OCI-LY3 (cell line): ENCODE results near the gene GAS2.

Source experiments
- H2AFZ ChIP-seq: fragments of 200-600, 300-600 bp; shearing (Covaris generic); 2 replicates; pipeline ENCODE4 v1.6.0; 2014; ENCODE audit warnings: antibody characterized with exemption, low read depth, low read length
- H3K27ac ChIP-seq: fragments of 200-600, 300-600 bp; sonication (generic); 2 replicates; pipeline ENCODE4 v1.5.1; 2014; ENCODE audit warnings: mild to moderate bottlenecking, low read length, moderate library complexity, mixed read lengths
- H3K27me3 ChIP-seq: fragments of 200-600, 300-600 bp; sonication (generic); 2 replicates; pipeline ENCODE4 v1.6.1; 2014; ENCODE audit warnings: low read depth, low read length, mixed read lengths
- H3K36me3 ChIP-seq: fragments of 200-600, 300-600 bp; sonication (generic); replicated peaks from 2 replicates; pipeline ENCODE3; 2014; ENCODE audit warnings: low read depth, low read length, mixed read lengths
- H3K4me1 ChIP-seq: fragments of 300-600, 200-600 bp; sonication (generic); 2 replicates; pipeline ENCODE4 v1.6.1; 2014; ENCODE audit warnings: low read length, mixed read lengths
- H3K4me2 ChIP-seq: fragments of 200-600, 300-600 bp; sonication (generic); 2 replicates; pipeline ENCODE4 v1.6.1; 2014; ENCODE audit warnings: low read length, mixed read lengths
- H3K4me3 ChIP-seq: fragments of 300-600, 200-600 bp; sonication (generic); 2 replicates; pipeline ENCODE4 v1.5.1; 2014; ENCODE audit warnings: antibody characterized with exemption, mild to moderate bottlenecking, low read length, moderate library complexity
- H3K79me2 ChIP-seq: fragments of 300-600, 200-600 bp; shearing (Covaris generic); 2 replicates; pipeline ENCODE4 v1.6.1; 2014; ENCODE audit warnings: mild to moderate bottlenecking, low read length, mixed read lengths
- H3K9ac ChIP-seq: fragments of 300-600, 200-600 bp; shearing (Covaris generic); 2 replicates; pipeline ENCODE4 v1.6.0; 2014; ENCODE audit warnings: mild to moderate bottlenecking, low read length, moderate library complexity
- H3K9me3 ChIP-seq: fragments of 200-600, 300-600 bp; shearing (Covaris generic); 2 replicates; pipeline ENCODE4 v1.6.1; 2014; ENCODE audit warnings: low read length, mixed read lengths; ENCODE audit not compliant: insufficient read depth
- H4K20me1 ChIP-seq: fragments of 200-600, 300-600 bp; sonication (generic); 2 replicates; pipeline ENCODE4 v1.6.1; 2016; ENCODE audit warnings: low read length, mixed read lengths; ENCODE audit not compliant: insufficient read depth
- CTCF ChIP-seq: fragments of 200-600, 300-600 bp; sonication (generic); IDR thresholded peaks from 2 replicates; pipeline ENCODE4 v1.5.1; 2014; ENCODE audit warnings: antibody characterized with exemption, low read length, low read depth
- EZH2phosphoT487 ChIP-seq: fragments of 200-600 bp; shearing (Covaris generic); IDR thresholded peaks from 2 replicates; pipeline ENCODE4 v1.6.1; 2018; ENCODE audit warnings: antibody characterized with exemption, mixed run types, low read depth

The GAS2 gene

GRCh38 chr11:22860241-22860640 lies 193.8 kb downstream of the GAS2 start, which contains the start of gene CCDC179:
Gene CCDC179, minus strand, starts transcription at chr11:22860474. Its CDS starts 53 bp downstream, at chr11:22860421.
- Histone ChIP-seq H3K4me2 (no peak within 1 kb of the TSS), H3K79me2 (no peaks in the 10 kb centered on the region), H3K4me1 (no peaks in the 10 kb centered on the region), H3K27me3 (no peaks in the 10 kb centered on the region), H3K4me3 (no peak within 1 kb of the TSS), H3K9me3 (no peaks in the 10 kb centered on the region), H3K27ac (no peak within 1 kb of the TSS), H3K9ac (no peak within 1 kb of the TSS), H4K20me1 (no peaks in the 10 kb centered on the region), H2AFZ (no peak within 1 kb of the TSS), H3K36me3 (no peaks in the 10 kb centered on the region)
- no peak for TF ChIP-seq CTCF
- no peak for TF ChIP-seq EZH2phosphoT487
